ENCODE measurements around the gene PRR5L.

DNA sequence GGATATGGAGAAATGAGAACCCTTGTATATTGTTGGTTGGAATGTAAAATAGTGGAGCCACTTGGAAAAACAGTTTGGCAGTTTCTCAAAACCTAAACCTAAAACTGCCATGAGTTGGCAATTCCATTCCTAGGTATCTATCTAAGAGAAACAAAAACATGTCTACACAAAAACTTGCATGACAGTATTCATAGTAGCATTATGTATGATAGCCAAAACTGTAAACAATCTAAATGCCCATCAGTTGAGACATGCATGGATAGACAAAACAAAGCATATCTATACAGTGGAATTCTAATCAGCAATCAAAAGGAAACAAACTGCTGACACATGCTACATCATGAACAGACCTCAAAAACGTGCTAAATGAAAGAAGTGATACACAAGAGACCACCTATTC, 179.1 kb downstream of the PRR5L start:
- TF ChIP-seq, protein P1, sequence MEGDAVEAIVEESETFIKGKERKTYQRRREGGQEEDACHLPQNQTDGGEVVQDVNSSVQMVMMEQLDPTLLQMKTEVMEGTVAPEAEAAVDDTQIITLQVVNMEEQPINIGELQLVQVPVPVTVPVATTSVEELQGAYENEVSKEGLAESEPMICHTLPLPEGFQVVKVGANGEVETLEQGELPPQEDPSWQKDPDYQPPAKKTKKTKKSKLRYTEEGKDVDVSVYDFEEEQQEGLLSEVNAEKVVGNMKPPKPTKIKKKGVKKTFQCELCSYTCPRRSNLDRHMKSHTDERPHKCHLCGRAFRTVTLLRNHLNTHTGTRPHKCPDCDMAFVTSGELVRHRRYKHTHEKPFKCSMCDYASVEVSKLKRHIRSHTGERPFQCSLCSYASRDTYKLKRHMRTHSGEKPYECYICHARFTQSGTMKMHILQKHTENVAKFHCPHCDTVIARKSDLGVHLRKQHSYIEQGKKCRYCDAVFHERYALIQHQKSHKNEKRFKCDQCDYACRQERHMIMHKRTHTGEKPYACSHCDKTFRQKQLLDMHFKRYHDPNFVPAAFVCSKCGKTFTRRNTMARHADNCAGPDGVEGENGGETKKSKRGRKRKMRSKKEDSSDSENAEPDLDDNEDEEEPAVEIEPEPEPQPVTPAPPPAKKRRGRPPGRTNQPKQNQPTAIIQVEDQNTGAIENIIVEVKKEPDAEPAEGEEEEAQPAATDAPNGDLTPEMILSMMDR (IDR thresholded peaks at IDR 0.05), result no peak
- TF ChIP-seq POLR2A (IDR thresholded peaks at IDR 0.05), result no peak

All from thyroid gland (tissue), 4 donors.